ENCODE results near the gene KRT9.

- TF ChIP-seq, protein P1, sequence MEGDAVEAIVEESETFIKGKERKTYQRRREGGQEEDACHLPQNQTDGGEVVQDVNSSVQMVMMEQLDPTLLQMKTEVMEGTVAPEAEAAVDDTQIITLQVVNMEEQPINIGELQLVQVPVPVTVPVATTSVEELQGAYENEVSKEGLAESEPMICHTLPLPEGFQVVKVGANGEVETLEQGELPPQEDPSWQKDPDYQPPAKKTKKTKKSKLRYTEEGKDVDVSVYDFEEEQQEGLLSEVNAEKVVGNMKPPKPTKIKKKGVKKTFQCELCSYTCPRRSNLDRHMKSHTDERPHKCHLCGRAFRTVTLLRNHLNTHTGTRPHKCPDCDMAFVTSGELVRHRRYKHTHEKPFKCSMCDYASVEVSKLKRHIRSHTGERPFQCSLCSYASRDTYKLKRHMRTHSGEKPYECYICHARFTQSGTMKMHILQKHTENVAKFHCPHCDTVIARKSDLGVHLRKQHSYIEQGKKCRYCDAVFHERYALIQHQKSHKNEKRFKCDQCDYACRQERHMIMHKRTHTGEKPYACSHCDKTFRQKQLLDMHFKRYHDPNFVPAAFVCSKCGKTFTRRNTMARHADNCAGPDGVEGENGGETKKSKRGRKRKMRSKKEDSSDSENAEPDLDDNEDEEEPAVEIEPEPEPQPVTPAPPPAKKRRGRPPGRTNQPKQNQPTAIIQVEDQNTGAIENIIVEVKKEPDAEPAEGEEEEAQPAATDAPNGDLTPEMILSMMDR (IDR thresholded peaks at IDR 0.05; ENCODE audit: poor library complexity), result no peak
- TF ChIP-seq EZH2 (IDR thresholded peaks at IDR 0.05; ENCODE audit: borderline replicate concordance), result no peak
- no peak for TF ChIP-seq EZH2phosphoT487 (IDR thresholded peaks at IDR 0.05; ENCODE audit: low read depth, severe bottlenecking, unreplicated experiment)
Observed at GRCh38 chr17:41527063-41528023, 44.5 kb downstream of the KRT9 start.

Data from hepatocyte (in vitro differentiated cells).